G401 (cell line): ENCODE results near the gene CLIC3. TPM values are rescaled to one million over a fixed set of nuclear protein-coding genes. Genes with fewer than 3 reads are reported as not detected.
A peak's percentile ranks its signal among the peaks of the same experiment; 100 is the strongest.

ENCODE experiments used
- DNase-seq: peaks from one replicate; pipeline ENCODE4 v3.0.0-alpha.2; 2015; ENCODE audit warnings: low spot score
- in situ Hi-C: cut with HindIII; loops from 2 replicates; pipeline ENCODE4 v1.10.0; 2016; ENCODE audit warnings: low sequenced_read_pairs, mixed read lengths
- total RNA-seq: library from RNA; depleted of rRNA; stranded (reverse); fragments of >200 nt; shearing (Covaris generic); gene quantifications from 2 replicates; pipeline ENCODE4 v1.2.3, GENCODE V29; 2014; rRNA removed

CLIC3 gene
- total RNA-seq, 1 experiment from 2014 or later = 2.1 TPM

DNA sequence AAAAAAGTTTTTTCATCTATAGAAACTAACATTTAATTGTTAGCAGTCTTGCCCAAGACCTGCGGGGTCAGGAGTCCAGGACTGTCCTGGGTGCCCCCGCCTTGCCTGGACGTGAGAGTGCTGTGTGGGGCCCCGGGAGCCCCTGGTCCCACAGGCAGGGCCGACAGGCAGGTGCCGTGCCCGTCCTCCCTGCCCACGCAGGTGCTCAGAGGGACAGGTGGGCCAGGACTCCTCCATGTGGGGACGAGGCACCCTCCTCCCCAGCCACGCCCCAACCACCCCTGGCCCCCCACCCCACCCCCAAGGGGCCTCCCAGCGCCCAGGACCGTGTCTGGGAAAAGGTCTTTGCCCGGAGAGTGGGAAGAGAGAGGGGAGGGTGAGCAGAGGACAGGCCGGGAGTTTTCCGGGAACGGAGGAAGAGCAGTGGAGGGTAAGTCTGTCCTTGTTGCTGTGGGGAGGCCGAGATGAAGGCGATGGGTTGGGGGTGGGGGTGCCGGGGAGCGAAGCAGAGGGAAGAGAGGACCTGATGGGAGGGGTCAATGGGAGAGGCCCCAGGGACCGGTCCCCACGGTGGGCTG lies 47.0 kb downstream of the CLIC3 start:
- no peak for DNase-seq
- in situ Hi-C loops = loop anchor here (25.0 kb wide), 2 partner anchors 88 to 213 kb away; partner anchors contain the start of genes ABCA2, FUT7, LRRC26 and NPDC1

DNA sequence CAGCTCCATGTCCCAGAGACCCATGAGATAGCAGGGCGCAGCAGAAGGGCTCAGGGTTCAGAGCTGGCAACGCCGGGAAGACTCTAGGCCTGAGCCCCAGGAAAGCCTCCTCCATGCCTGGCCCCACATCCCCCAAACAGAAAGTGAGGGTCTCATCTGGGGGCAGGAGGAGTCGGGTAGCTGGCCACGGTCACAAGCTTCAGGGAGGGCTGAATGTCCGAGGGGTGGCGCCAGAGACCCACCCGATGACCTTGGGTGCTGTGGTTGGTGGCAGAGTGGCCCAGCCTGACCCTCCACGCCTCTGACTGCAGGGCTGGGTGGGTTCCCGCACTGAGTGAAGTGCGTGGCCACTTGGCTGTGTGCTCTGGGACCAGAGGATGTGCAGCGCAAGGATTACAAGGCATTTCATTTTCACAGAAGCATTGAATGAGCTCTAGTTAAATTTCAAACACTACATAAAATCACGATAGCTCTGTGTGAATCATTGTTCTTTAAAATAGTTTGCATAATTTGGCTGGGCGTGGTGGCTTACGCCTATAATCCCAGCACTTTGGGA lies 48.3 kb downstream of the CLIC3 start:
- DNase-seq = peak; percentile 63
- in situ Hi-C loops = loop anchor here (25.0 kb wide), 2 partner anchors 89 to 214 kb away; partner anchors contain the start of genes ABCA2, FUT7, LRRC26 and NPDC1

GRCh38 chr9:136947028-136947891 lies 49.1 kb downstream of the CLIC3 start:
- in situ Hi-C loops = loop anchor here (25.0 kb wide), 2 partner anchors 90 to 215 kb away; partner anchors contain the start of genes ABCA2, FUT7, LRRC26 and NPDC1
- DNase-seq = peak; percentile 79

- in situ Hi-C loops = loop anchor here (25.0 kb wide), 2 partner anchors 91 to 216 kb away; partner anchors contain the start of genes ABCA2, FUT7, LRRC26 and NPDC1
- DNase-seq = no peak
Observed at GRCh38 chr9:136946228-136947027, 49.9 kb downstream of the CLIC3 start.

DNA sequence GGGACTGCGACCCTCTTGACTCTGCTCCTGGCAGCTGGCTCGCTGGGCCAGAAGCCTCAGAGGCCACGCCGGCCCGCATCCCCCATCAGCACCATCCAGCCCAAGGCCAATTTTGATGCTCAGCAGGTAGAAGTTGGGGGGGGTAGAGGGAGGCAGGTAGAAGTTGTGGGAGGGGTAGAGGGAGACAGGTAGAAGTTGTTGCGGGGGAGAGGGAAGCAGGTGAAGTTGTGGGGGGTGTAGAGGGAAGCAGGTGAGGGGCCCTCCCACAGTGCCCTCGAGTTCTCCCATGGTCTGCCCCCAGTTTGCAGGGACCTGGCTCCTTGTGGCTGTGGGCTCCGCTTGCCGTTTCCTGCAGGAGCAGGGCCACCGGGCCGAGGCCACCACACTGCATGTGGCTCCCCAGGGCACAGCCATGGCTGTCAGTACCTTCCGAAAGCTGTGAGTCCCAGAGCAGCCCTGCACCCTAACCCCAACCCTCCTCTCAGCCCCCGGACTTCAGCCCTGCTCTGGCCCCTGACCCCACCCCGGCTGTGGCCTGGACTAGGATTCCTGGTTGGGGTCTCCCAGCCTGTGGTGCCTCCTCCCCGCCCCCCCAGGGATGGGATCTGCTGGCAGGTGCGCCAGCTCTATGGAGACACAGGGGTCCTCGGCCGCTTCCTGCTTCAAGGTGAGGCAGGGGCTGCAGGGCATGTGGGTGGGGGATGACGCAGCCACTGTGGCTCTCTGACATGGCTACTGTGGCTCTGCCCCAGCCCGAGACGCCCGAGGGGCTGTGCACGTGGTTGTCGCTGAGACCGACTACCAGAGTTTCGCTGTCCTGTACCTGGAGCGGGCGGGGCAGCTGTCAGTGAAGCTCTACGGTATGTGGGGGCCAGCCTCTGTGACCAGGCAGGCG lies 50.8 kb downstream of the CLIC3 start:
- DNase-seq = no peak
- in situ Hi-C loops = loop anchor here (25.0 kb wide), 2 partner anchors 92 to 217 kb away; partner anchors contain the start of genes ABCA2, FUT7, LRRC26 and NPDC1

Other genes starting within 250 kb of the CLIC3 start
- gene LCN6, start 248.0 kb downstream of the CLIC3 start, total RNA-seq = not detected in 2 replicates
- not detected in 2 replicates for gene LCN8, start 238.3 kb downstream of the CLIC3 start, total RNA-seq
- gene LCN15, start 232.1 kb downstream of the CLIC3 start, total RNA-seq = not detected in 2 replicates
- gene TMEM141, start 205.2 kb downstream of the CLIC3 start, total RNA-seq = 60.8 and 107 TPM in 2 replicates
- not detected in 2 replicates for gene CCDC183, start 200.2 kb downstream of the CLIC3 start, total RNA-seq
- gene RABL6, start 188.6 kb downstream of the CLIC3 start, total RNA-seq = 199 and 222 TPM in 2 replicates
- gene AJM1, start 154.1 kb downstream of the CLIC3 start, total RNA-seq = 0.49 and 1.1 TPM in 2 replicates
- gene PHPT1, start 147.2 kb downstream of the CLIC3 start, total RNA-seq = 139 and 226 TPM in 2 replicates
- gene MAMDC4, start 144.2 kb downstream of the CLIC3 start, total RNA-seq = 1.9 TPM in 2 replicates
- gene EDF1, start 130.3 kb downstream of the CLIC3 start, total RNA-seq = 308 and 348 TPM in 2 replicates
- 22.6 and 36.3 TPM in 2 replicates for gene TRAF2, start 110.1 kb downstream of the CLIC3 start, total RNA-seq
- gene FBXW5, start 51.8 kb downstream of the CLIC3 start, total RNA-seq = 118 and 124 TPM in 2 replicates
- 0.92 TPM in 1 of 2 replicates, not detected in the other for gene C8G, start 51.3 kb downstream of the CLIC3 start, total RNA-seq
- not detected in 2 replicates for gene LCN12, start 44.3 kb downstream of the CLIC3 start, total RNA-seq
- gene PTGDS, start 19.1 kb downstream of the CLIC3 start, total RNA-seq = 4.7 TPM in 1 of 2 replicates, not detected in the other
- gene LCNL1, start 13.6 kb downstream of the CLIC3 start, total RNA-seq = not detected in 2 replicates
- gene PAXX, start 4.1 kb downstream of the CLIC3 start, total RNA-seq = 52.2 and 79.6 TPM in 2 replicates
- gene ABCA2, start 31.7 kb upstream of the CLIC3 start, total RNA-seq = 8.5 and 12.3 TPM in 2 replicates
- not detected in 2 replicates for gene FUT7, start 35.5 kb upstream of the CLIC3 start, total RNA-seq
- 32.0 and 38.4 TPM in 2 replicates for gene NPDC1, start 49.6 kb upstream of the CLIC3 start, total RNA-seq
- not detected in 2 replicates for gene ENTPD2, start 57.5 kb upstream of the CLIC3 start, total RNA-seq
- 62.9 and 63.5 TPM in 2 replicates for gene SAPCD2, start 74.0 kb upstream of the CLIC3 start, total RNA-seq
- gene UAP1L1, start 80.9 kb upstream of the CLIC3 start, total RNA-seq = 28.9 and 34.7 TPM in 2 replicates
- 67.0 and 73.9 TPM in 2 replicates for gene MAN1B1, start 90.4 kb upstream of the CLIC3 start, total RNA-seq
- gene DPP7, start 118.2 kb upstream of the CLIC3 start, total RNA-seq = 1.2 and 3.0 TPM in 2 replicates
- gene GRIN1, start 142.6 kb upstream of the CLIC3 start, total RNA-seq = not detected in 2 replicates
- 1.3 TPM in 1 of 2 replicates, not detected in the other for gene LRRC26, start 173.5 kb upstream of the CLIC3 start, total RNA-seq
- gene TMEM210, start 175.5 kb upstream of the CLIC3 start, total RNA-seq = not detected in 2 replicates
- gene ANAPC2, start 192.0 kb upstream of the CLIC3 start, total RNA-seq = 58.8 and 63.6 TPM in 2 replicates
- gene SSNA1, start 192.1 kb upstream of the CLIC3 start, total RNA-seq = 95.8 and 122 TPM in 2 replicates
- gene TPRN, start 204.2 kb upstream of the CLIC3 start, total RNA-seq = 17.6 and 25.7 TPM in 2 replicates
- gene TMEM203, start 209.1 kb upstream of the CLIC3 start, total RNA-seq = 45.7 and 57.4 TPM in 2 replicates
- 3.9 and 6.4 TPM in 2 replicates for gene NDOR1, start 209.1 kb upstream of the CLIC3 start, total RNA-seq
- gene RNF208, start 225.7 kb upstream of the CLIC3 start, total RNA-seq = not detected in 2 replicates
- gene CYSRT1, start 228.6 kb upstream of the CLIC3 start, total RNA-seq = 10.7 and 16.0 TPM in 2 replicates
- not detected in 2 replicates for gene RNF224, start 230.9 kb upstream of the CLIC3 start, total RNA-seq
- not detected in 2 replicates for gene SLC34A3, start 234.3 kb upstream of the CLIC3 start, total RNA-seq
- 1,012 and 1,099 TPM in 2 replicates for gene TUBB4B, start 244.7 kb upstream of the CLIC3 start, total RNA-seq